Measurements from ENCODE around the gene CSTA. TPM values are rescaled to one million over a fixed set of nuclear protein-coding genes. Genes with fewer than 3 reads are reported as not detected.

The CSTA gene
- 1 to 10 TPM in 2 of 8 experiments, under 1 TPM in 3, not detected in 3; 0.16 to 4.5 (median 0.85) TPM for total RNA-seq

GRCh38 chr3:122324871-122325323 is at the start of gene CSTA:
Gene CSTA, plus strand, starts transcription at chr3:122325248. Its CDS starts 45 bp downstream, at chr3:122325293.
- in situ Hi-C loops (cut with MboI; ENCODE audit: low pct_unique_long_range_greater_than_20kb in 2 of 9, low sequenced_read_pairs in 9 of 9, unreplicated experiment in 9 of 9) = no loop called here
- no peak for ATAC-seq (replicated peaks in 6 of 8)
- Histone ChIP-seq H3K27ac (no peak within 1 kb of the TSS), H3K4me1 (replicated peaks in 1 of 2) (no peaks in the 10 kb centered on the region), H3K4me3 (no peak within 1 kb of the TSS)
- 37 to 100% (median 81%) methylated on average over 1 to 6 of the region's 6 CpGs for WGBS, 10 experiments

GRCh38 chr3:122281891-122282290 is 43.2 kb upstream of the CSTA start:
- ATAC-seq (replicated peaks in 6 of 8) = no peak

GRCh38 chr3:122283796-122284445 is 41.1 kb upstream of the CSTA start:
- in situ Hi-C loops (cut with MboI; ENCODE audit: low pct_unique_long_range_greater_than_20kb in 2 of 9, low sequenced_read_pairs in 9 of 9, unreplicated experiment in 9 of 9) = no loop called here
- WGBS, 10 experiments = 34 to 100% (median 80%) methylated on average over 1 to 8 of the region's 22 CpGs; no CpG with 5 or more reads in 3 of the 10 experiments

More at GRCh38 chr3:122281891-122282290, 43.2 kb upstream of the CSTA start:
- H3K27ac ChIP-seq = no peak overlapping the region
- WGBS, 10 experiments = 0 to 80% (median 58%) methylated on average over 1 to 3 of the region's 3 CpGs; no CpG with 5 or more reads in 4 of the 10 experiments
- no peaks in the 10 kb centered on the region for H3K4me1 ChIP-seq (replicated peaks in 1 of 2)
- in situ Hi-C loops (cut with MboI; ENCODE audit: low pct_unique_long_range_greater_than_20kb in 2 of 9, low sequenced_read_pairs in 9 of 9, unreplicated experiment in 9 of 9) = no loop called here
- H3K4me3 ChIP-seq = no peak overlapping the region

GRCh38 chr3:122284486-122284885 is 40.6 kb upstream of the CSTA start:
- Histone ChIP-seq H3K4me3 (no peak overlapping the region), H3K4me1 (replicated peaks in 1 of 2) (no peaks in the 10 kb centered on the region), H3K27ac (no peak overlapping the region)
- no peak for ATAC-seq (replicated peaks in 6 of 8)
- 49 to 83% methylated on average over 2 to 8 of the region's 20 CpGs; no CpG with 5 or more reads in 8 of the 10 experiments for WGBS, 10 experiments
- in situ Hi-C loops (cut with MboI; ENCODE audit: low pct_unique_long_range_greater_than_20kb in 2 of 9, low sequenced_read_pairs in 9 of 9, unreplicated experiment in 9 of 9) = no loop called here

More at GRCh38 chr3:122283796-122284445, 41.1 kb upstream of the CSTA start:
- Histone ChIP-seq H3K4me3 (no peak overlapping the region), H3K4me1 (replicated peaks in 1 of 2) (no peaks in the 10 kb centered on the region), H3K27ac (no peak overlapping the region)
- no peak for ATAC-seq (replicated peaks in 6 of 8)

GRCh38 chr3:122294359-122294758 is 30.7 kb upstream of the CSTA start:
- Histone ChIP-seq H3K4me3 (no peak overlapping the region), H3K4me1 (replicated peaks in 1 of 2) (no peaks in the 10 kb centered on the region), H3K27ac (no peak overlapping the region)
- in situ Hi-C loops (cut with MboI; ENCODE audit: low pct_unique_long_range_greater_than_20kb in 2 of 9, low sequenced_read_pairs in 9 of 9, unreplicated experiment in 9 of 9) = no loop called here
- WGBS, 10 experiments = 12 to 90% (median 64%) methylated on average over 1 to 6 of the region's 6 CpGs
- ATAC-seq (replicated peaks in 6 of 8) = no peak

- Histone ChIP-seq H3K27ac (no peak overlapping the region), H3K4me1 (replicated peaks in 1 of 2) (no peaks in the 10 kb centered on the region), H3K4me3 (no peak overlapping the region)
- in situ Hi-C loops (cut with MboI; ENCODE audit: low pct_unique_long_range_greater_than_20kb in 2 of 9, low sequenced_read_pairs in 9 of 9, unreplicated experiment in 9 of 9) = no loop called here
- 62 to 100% (median 87%) methylated on average over 2 to 5 of the region's 5 CpGs; no CpG with 5 or more reads in 2 of the 10 experiments for WGBS, 10 experiments
- ATAC-seq (replicated peaks in 6 of 8) = no peak
Observed at GRCh38 chr3:122295266-122296062, 29.6 kb upstream of the CSTA start.

- no peaks in the 10 kb centered on the region for H3K4me1 ChIP-seq (replicated peaks in 1 of 2)
- WGBS, 10 experiments = 17 to 100% (median 83%) methylated on average over 1 to 2 of the region's 2 CpGs; no CpG with 5 or more reads in 3 of the 10 experiments
- no peak overlapping the region for H3K27ac ChIP-seq
- ATAC-seq (replicated peaks in 6 of 8) = peak in 1 of 8 experiments; percentile 37
- in situ Hi-C loops (cut with MboI; ENCODE audit: low pct_unique_long_range_greater_than_20kb in 2 of 9, low sequenced_read_pairs in 9 of 9, unreplicated experiment in 9 of 9) = no loop called here
- H3K4me3 ChIP-seq = no peak overlapping the region
Observed at GRCh38 chr3:122298239-122298638, 26.8 kb upstream of the CSTA start.

GRCh38 chr3:122299215-122299614 is 25.8 kb upstream of the CSTA start:
- ATAC-seq (replicated peaks in 6 of 8) = no peak
- Histone ChIP-seq H3K4me3 (no peak overlapping the region), H3K27ac (no peak overlapping the region), H3K4me1 (replicated peaks in 1 of 2) (no peaks in the 10 kb centered on the region)
- in situ Hi-C loops (cut with MboI; ENCODE audit: low pct_unique_long_range_greater_than_20kb in 2 of 9, low sequenced_read_pairs in 9 of 9, unreplicated experiment in 9 of 9) = no loop called here

- in situ Hi-C loops (cut with MboI; ENCODE audit: low pct_unique_long_range_greater_than_20kb in 2 of 9, low sequenced_read_pairs in 9 of 9, unreplicated experiment in 9 of 9) = no loop called here
- no peak overlapping the region for H3K27ac ChIP-seq
- 47 to 100% (median 89%) methylated on average over 1 to 12 of the region's 12 CpGs for WGBS, 10 experiments
- no peak overlapping the region for H3K4me3 ChIP-seq
- H3K4me1 ChIP-seq (replicated peaks in 1 of 2) = no peaks in the 10 kb centered on the region
- ATAC-seq (replicated peaks in 6 of 8) = no peak
Observed at GRCh38 chr3:122299872-122300460, 25.1 kb upstream of the CSTA start.

GRCh38 chr3:122301063-122301462 is 24.0 kb upstream of the CSTA start:
- no peak for ATAC-seq (replicated peaks in 6 of 8)
- no peak overlapping the region for H3K4me3 ChIP-seq
- H3K4me1 ChIP-seq (replicated peaks in 1 of 2) = no peaks in the 10 kb centered on the region
- no peak overlapping the region for H3K27ac ChIP-seq
- in situ Hi-C loops (cut with MboI; ENCODE audit: low pct_unique_long_range_greater_than_20kb in 2 of 9, low sequenced_read_pairs in 9 of 9, unreplicated experiment in 9 of 9) = no loop called here

- 0 to 62% (median 36%) methylated on average over 2 to 3 of the region's 3 CpGs; no CpG with 5 or more reads in 3 of the 10 experiments for WGBS, 10 experiments
- no peaks in the 10 kb centered on the region for H3K4me1 ChIP-seq (replicated peaks in 1 of 2)
- in situ Hi-C loops (cut with MboI; ENCODE audit: low pct_unique_long_range_greater_than_20kb in 2 of 9, low sequenced_read_pairs in 9 of 9, unreplicated experiment in 9 of 9) = no loop called here
- H3K27ac ChIP-seq = no peak overlapping the region
- peak in 4 of 8 experiments; percentile 25 to 84 (median 72) for ATAC-seq (replicated peaks in 6 of 8)
- no peak overlapping the region for H3K4me3 ChIP-seq
Observed at GRCh38 chr3:122305818-122306621, 19.0 kb upstream of the CSTA start.

- Histone ChIP-seq H3K4me3 (no peak overlapping the region), H3K27ac (no peak overlapping the region), H3K4me1 (replicated peaks in 1 of 2) (no peaks in the 10 kb centered on the region)
- ATAC-seq (replicated peaks in 6 of 8) = no peak
- in situ Hi-C loops (cut with MboI; ENCODE audit: low pct_unique_long_range_greater_than_20kb in 2 of 9, low sequenced_read_pairs in 9 of 9, unreplicated experiment in 9 of 9) = no loop called here
- 12 to 86% (median 42%) methylated on average over 1 to 2 of the region's 2 CpGs for WGBS, 10 experiments
Observed at GRCh38 chr3:122306622-122306953, 18.5 kb upstream of the CSTA start.
